Measurements from ENCODE around the gene SETMAR.

GRCh38 chr3:4334548-4334947, 31.4 kb downstream of the SETMAR start:
- no peak for TF ChIP-seq POU2F2 (IDR thresholded peaks at IDR 0.05; ENCODE audit: low read depth, low read length)
- no peak for TF ChIP-seq POLR2AphosphoS5 (IDR thresholded peaks at IDR 0.05; ENCODE audit: low read depth, low read length)
- TF ChIP-seq TAF1 (IDR thresholded peaks at IDR 0.05; ENCODE audit: low read depth, low read length), result no peak
